HepG2 (cell line): ENCODE results near the gene FAM76A. TPM values are rescaled to one million over a fixed set of nuclear protein-coding genes. Genes with fewer than 3 reads are reported as not detected.

Experiments used
- ATAC-seq: fragments of 200-7000 bp; cut with Tn5 transposase; 3 replicates; pipeline ENCODE4 v1.9.1; 2020; ENCODE audit warnings: mild to moderate bottlenecking, moderate library complexity
- BruUV-seq: library from RNA; stranded (reverse); fragments of 400-500 nt; replicated peaks from 2 replicates; lab custom pipeline; 2021; lab: Mats Ljungman, UMichigan
- CTCF ChIA-PET: fragments of 300-600 bp; formaldehyde crosslinking; extraction: SDS; loops from one replicate; lab custom pipeline; 2021; ENCODE audit warnings: low total read pairs, inconsistent platforms, low intra/inter-chr PET ratio; lab: Yijun Ruan, JAX
- POLR2A ChIA-PET: fragments of 350-600 bp; sonication (Branson Sonifier 250); formaldehyde crosslinking; loops from one replicate; lab custom pipeline; 2020; ENCODE audit warnings: antibody characterized with exemption, inconsistent platforms; lab: Yijun Ruan, JAX
- DNase-seq: peaks from one replicate; pipeline ENCODE4 v3.0.0-alpha.2; 2015; ENCODE audit warnings: low spot score
- FAIRE-seq: peaks from 3 replicates; lab custom pipeline; 2011; peaks lifted over from hg19 to GRCh38; lab: Jason Lieb, UNC
- H2AFZ ChIP-seq: one replicate; pipeline ENCODE4 v1.6.1; 2011; ENCODE audit warnings: low read length, inconsistent platforms
- H3K27ac ChIP-seq: fragments of 300-600 bp; 3 replicates; pipeline ENCODE4 v1.8.0; 2011; ENCODE audit warnings: mixed run types, mild to moderate bottlenecking, mixed read lengths, low read length, inconsistent platforms; ENCODE audit not compliant: insufficient read depth; ENCODE audit errors: extremely low read length
- H3K27me3 ChIP-seq, 2 experiments: fragments of 200-600 bp in 1 of 2; 2 replicates in 1 of 2; 3 replicates in 1 of 2; pipeline versions ENCODE4 v1.6.0 to v1.8.0; 2011; ENCODE audit warnings: low read length in 2 of 2, mild to moderate bottlenecking in 2 of 2, moderate library complexity in 2 of 2, inconsistent platforms in 1 of 2; ENCODE audit not compliant: insufficient read depth in 2 of 2, control insufficient read depth in 1 of 2
- H3K36me3 ChIP-seq, 2 experiments: fragments of 200-600 bp in 1 of 2; replicated peaks in 1 of 2; 2 replicates in 1 of 2; 3 replicates in 1 of 2; pipeline versions ENCODE4 v1.5.1 to v1.8.0; 2011; ENCODE audit warnings: low read length in 2 of 2, inconsistent platforms in 1 of 2; ENCODE audit not compliant: insufficient read depth in 2 of 2, control insufficient read depth in 1 of 2
- H3K4me1 ChIP-seq: 2 replicates; pipeline ENCODE4 v1.5.1; 2012; ENCODE audit warnings: low read length, inconsistent platforms; ENCODE audit not compliant: insufficient read depth
- H3K4me2 ChIP-seq: 2 replicates; pipeline ENCODE4 v1.6.0; 2011; ENCODE audit warnings: low read depth, low read length, inconsistent platforms
- H3K4me3 ChIP-seq, 3 experiments: fragments of 200-600 bp in 1 of 3; sonication (generic), shearing (Covaris generic) in 1 of 3; replicated peaks in 1 of 3; 2 replicates each; pipeline ENCODE4 v1.5.1; 2011 to 2016; ENCODE audit warnings: low read length in 3 of 3, inconsistent platforms in 2 of 3, low read depth in 2 of 3, mild to moderate bottlenecking in 2 of 3, control low read depth in 1 of 3, mixed read lengths in 1 of 3; ENCODE audit not compliant: insufficient read depth in 1 of 3
- H3K79me2 ChIP-seq: one replicate; pipeline ENCODE4 v1.6.1; 2011; ENCODE audit warnings: low read length, inconsistent platforms; ENCODE audit not compliant: insufficient read depth
- H3K9ac ChIP-seq: 2 replicates; pipeline ENCODE4 v1.6.0; 2011; ENCODE audit warnings: mild to moderate bottlenecking, low read depth, low read length, inconsistent platforms; ENCODE audit not compliant: insufficient read depth
- H3K9me3 ChIP-seq: 2 replicates; pipeline ENCODE4 v1.5.1; 2012; ENCODE audit warnings: mild to moderate bottlenecking, low read length
- H4K20me1 ChIP-seq: 2 replicates; pipeline ENCODE4 v1.6.0; 2011; ENCODE audit warnings: inconsistent platforms, mild to moderate bottlenecking, low read length, moderate library complexity; ENCODE audit not compliant: insufficient read depth
- CENPX ChIP-seq: sonication (generic); formaldehyde crosslinking; IDR thresholded peaks from 2 replicates; pipeline ENCODE4 v1.9.0; 2021; ENCODE audit warnings: mild to moderate bottlenecking, missing genetic modification reagents, moderate library complexity
- DMAP1 ChIP-seq: IDR thresholded peaks from 2 replicates; pipeline ENCODE4 v1.6.1; 2016
- IKZF4 ChIP-seq: sonication (generic); formaldehyde crosslinking; IDR thresholded peaks from 2 replicates; pipeline ENCODE4 v1.5.1; 2020; ENCODE audit warnings: borderline replicate concordance, mild to moderate bottlenecking, low read depth, missing genetic modification reagents; ENCODE audit errors: not compliant biosample characterization
- KAT7 ChIP-seq: IDR thresholded peaks from 2 replicates; pipeline ENCODE4 v1.6.1; 2018; ENCODE audit warnings: borderline replicate concordance, missing compliant biosample characterization
- KLF6 ChIP-seq: IDR thresholded peaks from 2 replicates; pipeline ENCODE4 v1.8.0; 2016; ENCODE audit warnings: missing biosample characterization, missing genetic modification reagents
- MEF2D ChIP-seq: sonication (generic); formaldehyde crosslinking; IDR thresholded peaks from 2 replicates; pipeline ENCODE4 v1.5.1; 2020; ENCODE audit warnings: mild to moderate bottlenecking, missing genetic modification reagents
- SATB2 ChIP-seq: sonication (generic); formaldehyde crosslinking; IDR thresholded peaks from 2 replicates; pipeline ENCODE4 v1.5.0; 2020; ENCODE audit warnings: missing genetic modification reagents
- SCMH1 ChIP-seq: sonication (generic); formaldehyde crosslinking; IDR thresholded peaks from 2 replicates; pipeline ENCODE4 v1.9.0; 2021; ENCODE audit warnings: missing genetic modification reagents, mild to moderate bottlenecking, borderline replicate concordance
- ZNF230 ChIP-seq: sonication (generic); formaldehyde crosslinking; IDR thresholded peaks from 2 replicates; pipeline ENCODE4 v1.4.0; 2020; ENCODE audit warnings: mild to moderate bottlenecking, missing genetic modification reagents
- ZNF260 ChIP-seq: sonication (generic); formaldehyde crosslinking; IDR thresholded peaks from 2 replicates; pipeline ENCODE4 v1.4.0; 2020; ENCODE audit warnings: missing genetic modification reagents, low read depth, mild to moderate bottlenecking, borderline replicate concordance
- ZNF329 ChIP-seq: sonication (generic); formaldehyde crosslinking; IDR thresholded peaks from 2 replicates; pipeline ENCODE4 v1.9.0; 2021; ENCODE audit warnings: low read depth, mild to moderate bottlenecking, missing genetic modification reagents
- ZNF510 ChIP-seq: sonication (generic); formaldehyde crosslinking; IDR thresholded peaks from 2 replicates; pipeline ENCODE4 v1.4.0; 2020; ENCODE audit warnings: low read depth, mild to moderate bottlenecking, missing genetic modification reagents
- ZNF550 ChIP-seq: sonication (generic); formaldehyde crosslinking; IDR thresholded peaks from 2 replicates; pipeline ENCODE4 v1.4.0; 2020; ENCODE audit warnings: mild to moderate bottlenecking, missing genetic modification reagents, borderline replicate concordance
- ZNF569 ChIP-seq: sonication (generic); formaldehyde crosslinking; IDR thresholded peaks from 2 replicates; pipeline ENCODE4 v1.5.0; 2020; ENCODE audit warnings: mild to moderate bottlenecking, missing genetic modification reagents, moderate library complexity, borderline replicate concordance
- ZNF619 ChIP-seq: sonication (generic); formaldehyde crosslinking; IDR thresholded peaks from 2 replicates; pipeline ENCODE4 v1.4.0; 2020; ENCODE audit warnings: mild to moderate bottlenecking, missing genetic modification reagents
- ZNF670 ChIP-seq: sonication (generic); formaldehyde crosslinking; IDR thresholded peaks from 2 replicates; pipeline ENCODE4 v1.8.0; 2022; ENCODE audit warnings: mild to moderate bottlenecking, missing genetic modification reagents, borderline replicate concordance
- ZNF75D ChIP-seq: sonication (generic); formaldehyde crosslinking; IDR thresholded peaks from 2 replicates; pipeline ENCODE4 v1.8.1; 2023; ENCODE audit warnings: missing genetic modification reagents, mild to moderate bottlenecking, borderline replicate concordance
- in situ Hi-C: cut with HindIII; loops from 2 replicates; pipeline ENCODE4 v1.10.0; 2017; ENCODE audit warnings: low pct_unique_long_range_greater_than_20kb; ENCODE audit not compliant: extremely low pct_ligation_motif_present
- intact Hi-C: fragments of 100-400 bp; cut with micrococcal nuclease; formaldehyde crosslinking; loops from one replicate; pipeline ENCODE4 v1.10.0; 2022; ENCODE audit not compliant: unreplicated experiment
- polyA plus RNA-seq, 8 experiments: library from polyadenylated mRNA; depleted of rRNA in 3 of 8; stranded (reverse) in 7 of 8; unstranded in 1 of 8; fragments of >200 nt; fragmentation: Illumina TruSeq in 4 of 8; extraction: Trizol in 4 of 8; gene quantifications; 2 replicates each; pipeline versions ENCODE4 v1.2.1 to v1.2.3, GENCODE V29; 2011 to 2016; ENCODE audit warnings: low read depth in 4 of 8, missing spikeins in 1 of 8, mixed read lengths in 1 of 8; ENCODE audit not compliant: insufficient read depth in 1 of 8
- total RNA-seq, 5 experiments: library from RNA; depleted of rRNA; stranded (reverse); fragments of >200 nt; fragmentation: Illumina TruSeq; extraction: Trizol; gene quantifications; 2 replicates each; pipeline ENCODE4 v1.2.3, GENCODE V29; 2016; ENCODE audit warnings: low read depth in 1 of 5
- TF ChIP-seq, protein P1 (sequence below): sonication (generic); formaldehyde crosslinking; IDR thresholded peaks from 2 replicates; pipeline ENCODE4 v1.5.1; 2020; ENCODE audit warnings: mild to moderate bottlenecking, missing genetic modification reagents, borderline replicate concordance
- TF ChIP-seq, protein P2 (sequence below): sonication (generic); formaldehyde crosslinking; IDR thresholded peaks from 2 replicates; pipeline ENCODE4 v1.5.0; 2020; ENCODE audit warnings: missing genetic modification reagents, mild to moderate bottlenecking, borderline replicate concordance

The FAM76A gene
- total and polyA plus RNA-seq, 2 of the 13 experiments (the other 11 are each of a cell fraction or from before 2014, with no cell fraction given): 4.2 to 15.7 TPM

DNA sequence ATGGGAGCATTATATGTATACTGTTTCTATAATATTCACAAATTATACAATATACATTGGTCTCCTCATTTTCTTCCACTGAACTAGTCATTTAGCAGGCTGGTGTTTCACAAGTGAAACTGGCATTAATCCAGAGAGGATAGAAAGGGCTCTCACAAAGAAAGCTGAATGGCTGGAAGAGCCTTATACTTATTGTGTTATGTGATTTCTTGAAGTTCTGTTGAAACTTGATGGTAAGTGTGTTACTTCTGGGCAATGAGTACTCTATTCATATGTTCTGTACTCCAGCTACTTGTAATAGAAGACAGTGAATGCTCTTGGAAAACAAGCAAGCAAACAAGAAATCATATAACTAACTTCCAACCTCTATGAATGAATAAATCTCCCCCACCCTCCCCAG lies 62.1 kb downstream of the FAM76A start:
- peaks cover 2 to 15% of the 10 kb centered on the region in 2 experiments; a peak in 4 of 5 replicates for H3K36me3 ChIP-seq
- TF ChIP-seq ZNF260 (no peak), ZNF510 (CRISPR knock-in tag) (no peak), ZNF670 (no peak), CENPX (CRISPR knock-in tag) (no peak), IKZF4 (CRISPR knock-in tag) (no peak), ZNF569 (CRISPR knock-in tag) (no peak), ZNF230 (no peak), ZNF75D (CRISPR knock-in tag) (no peak), KAT7 (CRISPR knock-in tag) (no peak), ZNF550 (CRISPR knock-in tag) (no peak), SATB2 (CRISPR knock-in tag) (no peak), ZNF329 (no peak), KLF6 (no peak), ZNF619 (no peak), SCMH1 (CRISPR knock-in tag) (no peak), DMAP1 (CRISPR knock-in tag) (no peak), MEF2D (CRISPR knock-in tag) (no peak)
- TF ChIP-seq, protein P1, sequence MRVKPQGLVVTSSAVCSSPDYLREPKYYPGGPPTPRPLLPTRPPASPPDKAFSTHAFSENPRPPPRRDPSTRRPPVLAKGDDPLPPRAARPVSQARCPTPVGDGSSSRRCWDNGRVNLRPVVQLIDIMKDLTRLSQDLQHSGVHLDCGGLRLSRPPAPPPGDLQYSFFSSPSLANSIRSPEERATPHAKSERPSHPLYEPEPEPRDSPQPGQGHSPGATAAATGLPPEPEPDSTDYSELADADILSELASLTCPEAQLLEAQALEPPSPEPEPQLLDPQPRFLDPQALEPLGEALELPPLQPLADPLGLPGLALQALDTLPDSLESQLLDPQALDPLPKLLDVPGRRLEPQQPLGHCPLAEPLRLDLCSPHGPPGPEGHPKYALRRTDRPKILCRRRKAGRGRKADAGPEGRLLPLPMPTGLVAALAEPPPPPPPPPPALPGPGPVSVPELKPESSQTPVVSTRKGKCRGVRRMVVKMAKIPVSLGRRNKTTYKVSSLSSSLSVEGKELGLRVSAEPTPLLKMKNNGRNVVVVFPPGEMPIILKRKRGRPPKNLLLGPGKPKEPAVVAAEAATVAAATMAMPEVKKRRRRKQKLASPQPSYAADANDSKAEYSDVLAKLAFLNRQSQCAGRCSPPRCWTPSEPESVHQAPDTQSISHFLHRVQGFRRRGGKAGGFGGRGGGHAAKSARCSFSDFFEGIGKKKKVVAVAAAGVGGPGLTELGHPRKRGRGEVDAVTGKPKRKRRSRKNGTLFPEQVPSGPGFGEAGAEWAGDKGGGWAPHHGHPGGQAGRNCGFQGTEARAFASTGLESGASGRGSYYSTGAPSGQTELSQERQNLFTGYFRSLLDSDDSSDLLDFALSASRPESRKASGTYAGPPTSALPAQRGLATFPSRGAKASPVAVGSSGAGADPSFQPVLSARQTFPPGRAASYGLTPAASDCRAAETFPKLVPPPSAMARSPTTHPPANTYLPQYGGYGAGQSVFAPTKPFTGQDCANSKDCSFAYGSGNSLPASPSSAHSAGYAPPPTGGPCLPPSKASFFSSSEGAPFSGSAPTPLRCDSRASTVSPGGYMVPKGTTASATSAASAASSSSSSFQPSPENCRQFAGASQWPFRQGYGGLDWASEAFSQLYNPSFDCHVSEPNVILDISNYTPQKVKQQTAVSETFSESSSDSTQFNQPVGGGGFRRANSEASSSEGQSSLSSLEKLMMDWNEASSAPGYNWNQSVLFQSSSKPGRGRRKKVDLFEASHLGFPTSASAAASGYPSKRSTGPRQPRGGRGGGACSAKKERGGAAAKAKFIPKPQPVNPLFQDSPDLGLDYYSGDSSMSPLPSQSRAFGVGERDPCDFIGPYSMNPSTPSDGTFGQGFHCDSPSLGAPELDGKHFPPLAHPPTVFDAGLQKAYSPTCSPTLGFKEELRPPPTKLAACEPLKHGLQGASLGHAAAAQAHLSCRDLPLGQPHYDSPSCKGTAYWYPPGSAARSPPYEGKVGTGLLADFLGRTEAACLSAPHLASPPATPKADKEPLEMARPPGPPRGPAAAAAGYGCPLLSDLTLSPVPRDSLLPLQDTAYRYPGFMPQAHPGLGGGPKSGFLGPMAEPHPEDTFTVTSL (CRISPR knock-in tag): no peak
- TF ChIP-seq, protein P2, sequence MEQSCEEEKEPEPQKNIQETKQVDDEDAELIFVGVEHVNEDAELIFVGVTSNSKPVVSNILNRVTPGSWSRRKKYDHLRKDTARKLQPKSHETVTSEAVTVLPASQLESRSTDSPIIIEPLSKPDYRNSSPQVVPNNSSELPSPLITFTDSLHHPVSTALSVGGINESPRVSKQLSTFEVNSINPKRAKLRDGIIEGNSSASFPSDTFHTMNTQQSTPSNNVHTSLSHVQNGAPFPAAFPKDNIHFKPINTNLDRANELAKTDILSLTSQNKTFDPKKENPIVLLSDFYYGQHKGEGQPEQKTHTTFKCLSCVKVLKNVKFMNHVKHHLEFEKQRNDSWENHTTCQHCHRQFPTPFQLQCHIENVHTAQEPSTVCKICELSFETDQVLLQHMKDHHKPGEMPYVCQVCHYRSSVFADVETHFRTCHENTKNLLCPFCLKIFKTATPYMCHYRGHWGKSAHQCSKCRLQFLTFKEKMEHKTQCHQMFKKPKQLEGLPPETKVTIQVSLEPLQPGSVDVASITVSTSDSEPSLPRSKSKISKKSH (CRISPR knock-in tag): no peak
- H3K4me3 ChIP-seq: no peak overlapping the region
- intact Hi-C loops: no loop called here
- BruUV-seq: no TSS peak
- no peaks in the 10 kb centered on the region for H3K9me3 ChIP-seq
- H3K4me1 ChIP-seq: no peaks in the 10 kb centered on the region
- ATAC-seq: no peak
- no peak overlapping the region for H3K27ac ChIP-seq
- no peak overlapping the region for H2AFZ ChIP-seq
- no peak for FAIRE-seq
- peaks cover 3% of the 10 kb centered on the region for H3K79me2 ChIP-seq
- H3K4me2 ChIP-seq: no peak overlapping the region
- no peak for DNase-seq
- no peaks in the 10 kb centered on the region; the same call in 1 of the 2 replicates for H4K20me1 ChIP-seq
- no peaks in the 10 kb centered on the region for H3K27me3 ChIP-seq
- ChIA-PET CTCF (no interaction called here), POLR2A (interaction anchor here (1.1 kb wide), 1 partner anchor 15 kb away, joined by 3 read pairs; the partner anchor contains the start of gene STX12)
- in situ Hi-C loops: no loop called here
- H3K9ac ChIP-seq: no peak overlapping the region
